A204.1 (cell line): ENCODE measurements around the gene LRRC36.

Experiments
- FAIRE-seq: peaks from 2 replicates; lab custom pipeline; 2012; peaks lifted over from hg19 to GRCh38; lab: Jason Lieb, UNC

LRRC36 gene

DNA sequence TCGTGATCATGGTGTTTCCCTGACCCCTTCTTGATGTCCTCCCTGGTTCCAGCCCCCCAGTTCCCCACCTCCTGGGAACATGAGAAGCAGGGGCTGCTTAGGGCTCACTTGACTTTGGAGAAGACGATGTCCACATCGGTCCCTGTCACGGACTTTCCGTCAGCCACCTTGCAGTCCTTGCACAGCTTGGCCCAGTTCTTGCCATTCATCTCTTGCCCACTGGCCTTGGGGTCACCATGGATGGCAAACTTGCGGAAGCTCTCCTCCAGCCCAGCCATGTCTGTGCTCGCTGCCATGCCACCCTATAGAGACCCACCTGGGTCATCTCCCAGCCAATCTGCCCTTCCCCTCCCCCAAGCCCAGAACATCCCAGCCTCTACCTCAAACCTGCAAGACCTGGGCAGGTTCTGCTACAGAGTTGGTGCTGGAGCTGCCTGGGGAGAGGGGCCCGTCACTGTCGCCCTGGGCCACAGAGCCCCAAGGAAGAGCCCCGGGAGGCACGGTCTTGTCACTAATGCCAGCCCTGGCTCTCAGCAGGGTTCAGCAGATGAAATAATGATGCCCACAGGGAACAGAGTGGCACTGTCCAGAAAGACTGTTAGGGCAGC is 64.3 kb downstream of the LRRC36 start:
- no peak for FAIRE-seq

DNA sequence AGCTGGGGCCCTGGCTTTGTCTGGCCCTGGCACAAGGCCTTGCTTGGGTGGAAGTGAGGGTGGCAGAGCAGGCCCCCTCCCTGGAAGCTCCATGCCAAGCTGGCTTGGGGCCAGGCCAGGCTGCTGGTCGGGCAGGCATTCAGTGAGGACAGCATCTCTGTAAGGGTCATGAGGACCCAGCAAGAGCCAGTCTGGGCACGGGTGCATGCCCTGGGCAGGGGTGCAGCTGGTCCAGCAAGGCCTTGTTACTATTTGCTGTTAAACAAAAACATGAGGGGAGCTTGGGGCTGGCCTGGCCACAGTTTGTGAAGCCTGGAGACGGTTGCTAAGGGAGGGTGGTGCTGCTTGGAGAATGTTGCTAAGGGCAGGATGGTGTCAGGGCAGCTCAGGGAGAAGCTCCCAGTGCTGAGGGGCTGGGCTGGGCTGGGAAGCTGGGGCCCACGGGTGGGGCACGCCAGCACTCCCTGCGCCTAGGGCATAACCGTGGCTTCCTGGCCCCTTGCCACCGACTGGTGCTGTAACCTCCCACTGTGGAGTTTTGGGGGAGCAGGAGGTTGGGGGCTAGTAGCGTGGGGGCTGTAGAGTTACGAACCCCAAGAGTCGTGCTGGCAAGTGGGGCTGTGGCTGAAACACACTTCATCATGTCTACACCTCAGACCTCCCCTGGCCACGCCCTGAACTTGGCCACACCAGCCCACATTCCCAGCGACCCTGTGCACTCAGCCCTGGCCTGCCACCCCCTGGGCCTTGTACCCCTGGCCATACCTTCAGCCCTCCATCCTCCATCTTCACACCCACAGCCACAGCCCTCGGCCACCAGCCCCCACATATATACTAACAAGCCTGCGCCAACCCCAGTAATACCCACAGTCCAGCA is 65.0 kb downstream of the LRRC36 start:
- FAIRE-seq = no peak

GRCh38 chr16:67392301-67393059 is 65.9 kb downstream of the LRRC36 start:
- FAIRE-seq = no peak

DNA sequence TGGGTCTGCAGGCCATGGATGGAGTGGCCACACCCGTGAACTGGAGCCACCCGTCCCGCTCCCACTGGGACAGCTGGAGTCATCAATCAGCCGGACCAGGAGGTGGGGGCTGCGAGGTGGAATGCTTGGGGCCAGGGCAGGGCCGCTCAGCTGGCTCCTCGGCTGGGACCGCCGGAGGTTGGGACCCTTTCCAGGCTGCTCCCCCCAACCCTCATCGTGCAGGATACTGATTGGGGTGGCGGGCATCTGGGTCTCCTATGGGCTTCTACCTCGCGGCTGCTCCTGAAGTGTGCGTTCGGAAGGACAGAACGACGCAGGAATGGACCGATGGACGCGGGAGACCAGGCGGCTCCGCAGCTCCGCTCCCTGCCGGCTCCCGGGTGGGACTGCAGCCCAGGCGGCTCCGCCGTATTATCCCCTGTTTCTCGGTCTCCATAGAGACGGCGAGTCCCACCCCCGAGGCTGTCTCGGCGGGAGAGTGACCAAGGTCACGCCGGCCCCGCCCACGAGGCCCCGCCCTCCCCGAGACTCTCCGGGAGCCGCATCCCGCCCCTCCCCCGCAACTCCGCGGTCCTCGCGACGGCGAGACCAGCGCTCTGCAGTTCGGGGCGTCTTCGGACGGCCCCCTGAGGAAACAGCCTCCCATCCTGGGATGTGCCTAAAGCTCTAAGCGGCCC is 66.6 kb downstream of the LRRC36 start, which contains the start of gene TPPP3:
Gene TPPP3 (minus strand): TSS at position 388 of the 677 bp plus-strand sequence. CDS start 2,387 bp downstream, outside the sequence.
- no peak for FAIRE-seq

GRCh38 chr16:67393788-67394154 is 67.2 kb downstream of the LRRC36 start:
- no peak for FAIRE-seq

DNA sequence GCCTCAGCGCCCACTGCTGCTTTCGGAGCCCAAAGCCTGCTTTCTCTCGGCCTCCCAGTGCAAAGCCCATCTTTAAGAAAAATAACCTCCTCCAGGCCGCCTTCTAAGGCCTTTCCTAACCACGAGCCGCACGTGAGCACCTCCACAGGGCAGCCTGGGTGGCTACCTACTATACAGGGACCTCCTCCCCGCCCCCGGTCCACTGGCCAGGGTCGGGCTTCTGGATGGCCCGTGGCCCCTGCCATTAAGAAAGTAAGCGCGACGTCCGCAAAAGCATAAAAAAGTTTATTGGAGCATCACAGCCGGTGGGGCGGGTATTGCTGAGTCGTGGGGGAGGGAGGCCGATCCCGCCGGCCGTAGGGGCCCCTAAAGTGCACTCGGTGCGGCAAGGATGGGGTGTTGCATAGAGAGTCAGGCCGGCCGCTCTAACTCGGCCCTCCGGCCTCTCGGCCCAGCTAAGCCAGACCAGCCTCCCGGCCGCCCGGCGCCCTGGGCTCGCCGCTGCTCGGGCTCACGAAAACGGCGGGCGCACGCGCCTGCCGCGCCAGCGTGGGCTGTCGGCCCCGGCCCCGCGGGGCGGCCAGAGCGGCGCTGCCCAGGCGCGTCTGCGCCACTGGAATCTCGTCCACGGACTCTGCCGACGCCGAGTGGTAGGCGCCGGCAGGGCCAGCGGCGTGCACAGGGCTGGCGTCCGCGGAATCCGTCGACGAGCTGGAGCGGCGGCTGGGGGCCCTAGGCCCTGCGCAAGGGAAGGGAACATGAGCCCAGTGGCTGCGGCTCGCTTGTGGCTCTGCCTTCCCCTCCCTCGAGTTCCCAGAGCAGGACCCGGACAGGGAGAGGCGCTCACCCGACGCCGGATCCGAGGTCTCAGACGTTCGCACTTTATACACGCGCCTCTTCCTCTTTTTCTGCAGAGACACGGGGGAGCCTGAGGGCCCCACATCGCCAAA is 67.8 kb downstream of the LRRC36 start:
- FAIRE-seq = no peak

DNA sequence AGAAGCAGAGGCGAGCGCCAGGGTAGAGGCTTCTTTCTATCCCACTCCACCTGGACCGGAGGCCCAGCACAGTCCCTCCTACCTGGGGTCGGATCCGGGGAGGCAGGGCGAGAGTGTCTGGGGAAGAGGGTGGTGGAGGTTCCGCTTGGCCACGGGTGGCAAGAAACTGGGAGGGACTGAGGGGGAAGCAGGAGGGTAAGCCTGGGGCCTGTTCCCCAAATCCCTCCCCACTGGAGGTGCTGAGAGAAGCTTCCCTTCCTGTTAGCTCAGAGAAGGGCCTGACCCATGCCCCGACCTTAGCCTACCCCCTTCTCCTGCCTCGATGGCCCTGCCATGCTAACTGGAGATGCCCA is 68.5 kb downstream of the LRRC36 start:
- FAIRE-seq = no peak

GRCh38 chr16:67395458-67396158 is 69.0 kb downstream of the LRRC36 start:
- FAIRE-seq = no peak

GRCh38 chr16:67396159-67397035 is 69.8 kb downstream of the LRRC36 start:
- FAIRE-seq = no peak

DNA sequence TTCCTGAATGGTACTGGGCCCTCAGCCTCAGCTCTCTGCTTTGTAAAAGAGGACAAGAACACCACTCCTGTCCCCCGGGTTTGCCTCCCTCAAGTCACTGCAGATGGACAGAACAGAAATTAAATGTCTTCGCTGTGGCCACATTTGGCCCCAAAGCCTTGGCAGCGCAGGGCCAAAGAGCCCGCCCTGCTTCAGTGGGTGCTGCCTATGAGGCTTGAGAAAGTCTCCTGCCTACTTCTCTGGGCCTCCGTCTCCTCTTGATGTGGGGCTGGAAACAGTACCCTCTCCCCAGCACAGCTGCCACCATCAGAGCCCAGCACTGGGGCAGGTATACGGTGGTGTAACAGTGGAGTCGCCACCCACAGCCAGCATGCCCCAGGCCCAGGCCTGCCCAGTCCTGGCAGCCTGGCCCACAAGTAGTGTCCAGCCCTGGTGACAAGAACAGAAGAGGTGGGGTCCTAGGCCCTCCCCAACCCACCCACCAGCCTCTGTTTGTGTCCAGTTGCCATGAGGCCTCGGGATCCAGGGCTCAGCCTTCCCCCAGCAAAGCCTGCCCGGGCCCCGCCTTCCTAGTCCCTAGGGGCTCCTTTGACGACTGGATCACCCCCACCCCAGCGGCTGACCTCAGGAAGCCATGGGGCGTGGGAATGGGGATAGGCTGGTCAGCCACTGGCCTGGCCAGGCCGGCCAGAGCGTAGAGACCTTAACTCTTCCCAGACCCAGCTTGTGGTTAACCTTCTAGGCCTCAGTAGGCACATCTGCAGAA is 70.6 kb downstream of the LRRC36 start:
- FAIRE-seq = no peak

DNA sequence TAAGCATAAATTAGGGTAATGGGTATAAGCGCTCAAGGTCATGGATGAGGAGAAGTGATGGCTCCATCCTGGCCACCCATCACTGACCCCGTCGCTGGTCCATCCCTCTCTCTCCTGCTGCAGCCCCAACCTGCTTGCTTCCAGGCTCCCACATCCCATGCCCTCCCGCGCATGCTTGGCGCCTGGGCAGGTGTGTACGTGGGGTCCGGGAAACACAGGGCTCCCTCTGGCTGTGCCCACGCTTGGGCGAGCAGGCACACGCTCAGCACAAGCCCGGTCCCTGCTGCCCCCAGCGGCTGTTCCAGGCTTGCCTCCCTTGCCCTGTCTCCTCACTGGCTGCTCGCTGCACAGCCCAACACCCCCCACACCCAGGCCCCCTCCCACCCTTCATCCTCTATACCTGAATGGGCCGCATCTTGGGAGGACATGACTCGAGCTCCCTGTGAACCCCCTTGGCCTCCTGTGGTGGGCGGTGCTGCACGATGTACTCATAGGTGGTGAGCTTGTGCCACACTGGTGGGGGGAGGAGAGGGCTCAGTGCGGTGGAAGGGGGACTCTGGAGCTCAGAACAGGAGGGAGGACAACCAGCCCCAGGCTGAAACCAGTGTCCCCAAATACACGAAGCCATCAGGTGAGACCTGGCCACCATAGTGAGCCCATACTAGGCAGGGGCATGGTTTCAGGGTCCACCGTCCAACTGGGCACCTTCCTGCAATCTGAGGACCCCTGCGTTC is 71.4 kb downstream of the LRRC36 start:
- no peak for FAIRE-seq

DNA sequence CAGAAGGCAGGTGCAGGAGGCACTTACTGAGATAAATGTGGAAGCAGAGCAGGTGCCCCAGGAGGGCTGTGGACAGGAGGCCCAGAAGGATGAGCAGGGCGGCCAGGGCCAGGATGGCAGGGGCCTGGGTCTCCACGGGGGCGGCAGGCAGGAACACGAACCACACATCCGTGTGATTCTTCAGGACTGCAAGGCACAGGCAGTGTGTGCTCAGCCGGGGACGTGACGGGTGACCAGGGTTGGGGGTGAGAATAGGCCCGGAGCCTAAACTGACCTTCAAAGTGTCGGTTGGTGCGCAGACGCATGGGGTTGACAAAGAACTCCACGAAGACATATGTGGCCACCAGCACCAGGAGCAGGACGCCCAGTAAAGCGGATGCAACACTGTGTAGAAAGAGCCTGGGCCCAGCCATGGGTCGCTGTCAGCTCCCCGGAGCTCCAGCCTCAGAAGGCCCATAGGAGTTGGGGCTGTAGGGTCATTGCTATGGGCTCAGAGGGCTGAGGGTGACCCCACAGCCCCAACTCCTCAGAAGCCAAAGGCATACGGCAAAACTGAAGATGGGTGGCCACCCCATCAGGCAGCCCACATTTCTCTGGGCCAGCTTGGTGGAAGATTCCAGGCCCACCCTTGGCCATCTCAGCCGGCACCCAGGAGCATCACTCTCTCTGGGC is 72.1 kb downstream of the LRRC36 start:
- FAIRE-seq = no peak

DNA sequence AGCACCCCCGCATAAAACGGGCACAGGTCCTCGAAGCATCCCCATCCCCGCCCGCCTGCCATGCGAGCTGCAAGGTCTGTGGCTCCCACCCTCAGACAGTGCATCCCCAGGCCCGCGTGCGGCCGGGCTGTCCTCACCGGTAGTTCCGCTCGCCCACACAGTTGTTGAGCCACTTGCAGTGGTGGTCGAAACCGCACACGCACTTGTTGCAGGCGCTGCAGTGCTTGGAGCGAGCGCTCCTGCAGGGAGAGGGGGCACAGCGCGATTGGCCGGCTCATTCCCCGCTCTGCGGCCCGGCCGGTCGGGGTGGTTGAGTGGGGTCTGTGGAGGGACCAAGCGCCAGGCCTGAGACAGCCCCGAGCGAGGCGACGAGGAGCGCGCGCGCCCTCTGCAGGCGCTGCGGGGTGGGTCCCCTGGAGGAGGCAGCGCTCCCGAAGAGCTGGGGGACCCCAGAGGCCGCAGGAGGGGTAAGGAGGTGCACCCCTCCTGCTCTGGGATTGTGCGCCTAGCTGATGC is 72.7 kb downstream of the LRRC36 start:
- FAIRE-seq = no peak

DNA sequence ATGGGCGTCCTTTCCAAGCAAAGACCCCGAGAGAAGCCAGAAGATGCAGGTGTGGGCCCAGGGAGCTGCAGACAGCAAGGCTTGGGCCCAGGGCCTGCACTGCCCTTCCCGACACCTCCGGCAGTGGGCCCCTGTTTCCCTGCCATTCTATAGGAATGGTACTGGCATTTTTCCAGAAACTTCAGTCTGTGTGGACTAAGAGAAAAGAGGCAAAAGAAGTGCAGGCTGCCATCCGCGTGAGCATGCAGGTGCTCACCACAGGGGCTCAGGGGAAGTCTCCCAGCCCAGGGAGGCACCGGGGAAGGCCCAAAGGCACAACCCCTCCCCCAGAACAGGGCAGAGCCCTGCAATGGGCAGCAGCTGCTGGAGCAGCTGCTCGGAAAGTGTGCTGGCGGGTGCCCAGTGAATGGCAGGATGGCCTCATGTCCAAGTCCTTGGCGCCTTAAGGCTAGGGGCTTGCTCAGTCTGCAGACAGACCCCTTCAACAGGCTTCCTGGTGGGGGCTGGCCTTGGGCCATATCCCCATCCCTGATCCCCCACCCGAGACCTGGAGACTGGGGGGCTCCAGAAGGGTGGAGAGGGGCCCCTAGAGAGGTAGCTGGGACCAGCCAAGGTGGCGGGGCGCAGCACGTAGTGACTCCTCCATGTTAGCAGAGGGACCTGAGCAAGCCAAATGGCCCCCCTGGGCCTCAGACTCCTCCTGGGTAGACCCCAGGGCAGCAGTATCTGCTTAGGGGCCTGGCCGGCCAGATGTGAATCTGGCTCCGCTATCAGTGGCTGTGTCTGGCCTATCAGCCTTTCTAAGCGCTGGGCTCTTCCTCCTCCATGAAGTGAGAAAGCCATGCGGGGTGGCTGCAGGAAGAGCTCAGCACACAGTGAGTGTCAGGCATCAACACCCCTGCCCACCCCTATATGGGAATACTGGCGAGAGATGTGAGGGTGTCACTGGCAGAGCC is 73.4 kb downstream of the LRRC36 start:
- FAIRE-seq = no peak

- FAIRE-seq = no peak
Measured at GRCh38 chr16:67400901-67401300, 74.3 kb downstream of the LRRC36 start.

DNA sequence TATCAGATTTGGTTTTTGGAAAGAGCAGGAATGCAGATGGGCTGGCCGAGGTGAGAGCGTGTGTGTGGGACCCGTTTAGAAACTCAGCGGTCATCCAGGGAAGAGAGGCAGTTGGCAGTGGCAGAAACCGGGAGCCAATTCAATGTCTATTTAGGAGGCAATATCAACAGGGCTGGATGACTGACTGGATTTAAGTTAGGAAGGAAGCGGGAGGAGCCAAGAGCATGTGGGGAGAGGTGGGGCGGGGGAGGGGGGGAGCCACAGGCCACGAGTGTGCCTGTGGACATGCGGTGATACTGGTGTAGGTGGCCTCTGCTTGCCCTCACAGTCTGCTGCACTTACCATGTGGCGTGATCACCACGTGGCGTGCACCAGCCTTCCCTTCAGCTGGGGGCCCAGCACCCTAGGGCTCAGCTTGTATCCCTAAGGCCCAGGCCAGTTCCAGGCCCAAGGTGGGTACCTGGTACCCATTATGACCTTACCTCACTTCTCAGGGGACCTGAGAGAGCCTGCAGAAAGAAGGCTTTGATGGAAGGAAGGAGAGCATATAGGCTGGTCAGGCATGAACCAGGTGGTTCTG is 77.5 kb downstream of the LRRC36 start:
- FAIRE-seq = no peak
